SU-DHL-6 (cell line): ENCODE data around the gene DPP4.

Experiments
- H2AFZ ChIP-seq: fragments of 200-600 bp; sonication (generic); 2 replicates; pipeline ENCODE4 v1.6.1; 2014; ENCODE audit warnings: low read depth, mild to moderate bottlenecking, moderate library complexity, mixed read lengths, antibody characterized with exemption, low read length; ENCODE audit not compliant: severe bottlenecking
- H3F3A ChIP-seq: fragments of 200-600 bp; shearing (Covaris generic); 2 replicates; pipeline ENCODE4 v1.6.0; 2016; ENCODE audit warnings: antibody characterized with exemption, mild to moderate bottlenecking; ENCODE audit not compliant: insufficient read depth
- H3K27ac ChIP-seq: fragments of 200-600 bp; sonication (generic); 2 replicates; pipeline ENCODE4 v1.5.1; 2016; ENCODE audit warnings: low read depth, mild to moderate bottlenecking, low read length, moderate library complexity, mixed read lengths
- H3K27me3 ChIP-seq: fragments of 200-600 bp; sonication (generic), shearing (Covaris generic); 2 replicates; pipeline ENCODE4 v1.6.0; 2014; ENCODE audit warnings: mild to moderate bottlenecking, low read length
- H3K36me3 ChIP-seq: fragments of 200-600 bp; sonication (generic); 2 replicates; pipeline ENCODE4 v1.6.1; 2014; ENCODE audit warnings: mild to moderate bottlenecking, low read length, mixed read lengths
- H3K4me2 ChIP-seq: fragments of 300-600, 200-600 bp; shearing (Covaris generic), sonication (generic); 2 replicates; pipeline ENCODE4 v1.6.0; 2014; ENCODE audit warnings: low read length, low read depth, mild to moderate bottlenecking; ENCODE audit not compliant: poor library complexity, severe bottlenecking
- H3K4me3 ChIP-seq: fragments of 200-600 bp; sonication (generic); 2 replicates; pipeline ENCODE4 v1.5.1; 2014; ENCODE audit warnings: antibody characterized with exemption, low read length, mild to moderate bottlenecking, mixed read lengths; ENCODE audit not compliant: insufficient read depth, poor library complexity, severe bottlenecking
- H3K79me2 ChIP-seq: fragments of 200-600 bp; sonication (generic); 2 replicates; pipeline ENCODE4 v1.6.1; 2014; ENCODE audit warnings: mild to moderate bottlenecking, low read length, moderate library complexity; ENCODE audit not compliant: insufficient read depth
- H3K9ac ChIP-seq: fragments of 200-600 bp; sonication (generic); 2 replicates; pipeline ENCODE4 v1.7.0; 2014; ENCODE audit warnings: mild to moderate bottlenecking, low read length
- H3K9me2 ChIP-seq: fragments of 200-600 bp; sonication (generic); replicated peaks from 2 replicates; pipeline ENCODE4 v1.6.1; 2014; ENCODE audit warnings: low read length; ENCODE audit not compliant: insufficient read depth
- H3K9me3 ChIP-seq: fragments of 200-600 bp; sonication (generic); 2 replicates; pipeline ENCODE4 v1.6.1; 2014; ENCODE audit warnings: low read length, mixed read lengths; ENCODE audit not compliant: insufficient read depth
- H4K20me1 ChIP-seq: fragments of 200-600 bp; sonication (generic); 2 replicates; pipeline ENCODE4 v1.6.1; 2014; ENCODE audit warnings: low read depth, mild to moderate bottlenecking, antibody characterized with exemption, low read length, moderate library complexity, mixed read lengths
- EZH2phosphoT487 ChIP-seq: fragments of 200-600 bp; sonication (generic), shearing (Covaris generic); conservative IDR thresholded peaks from 2 replicates; pipeline ENCODE4 v1.6.1; 2018; ENCODE audit warnings: mild to moderate bottlenecking, antibody characterized with exemption, low read length, moderate library complexity, mixed read lengths
- TF ChIP-seq, protein P1 (sequence below): fragments of 200-600 bp; sonication (generic); IDR thresholded peaks from one replicate; pipeline ENCODE4 v1.5.1; 2017; ENCODE audit warnings: antibody characterized with exemption, mild to moderate bottlenecking, low read length, moderate library complexity; ENCODE audit not compliant: insufficient read depth, poor library complexity, severe bottlenecking

The DPP4 gene

GRCh38 chr2:162085090-162085891 lies 11.3 kb upstream of the DPP4 start:
- no peak overlapping the region for H3K27ac ChIP-seq
- H3K9me2 ChIP-seq = no peaks in the 10 kb centered on the region
- no peaks in the 10 kb centered on the region for H4K20me1 ChIP-seq
- H3K79me2 ChIP-seq = no peaks in the 10 kb centered on the region
- H3F3A ChIP-seq = no peaks in the 10 kb centered on the region
- no peak overlapping the region for H3K9ac ChIP-seq
- no peak overlapping the region for H3K4me3 ChIP-seq
- no peak overlapping the region for H2AFZ ChIP-seq
- H3K27me3 ChIP-seq = no peaks in the 10 kb centered on the region
- no peak overlapping the region for H3K4me2 ChIP-seq
- no peaks in the 10 kb centered on the region for H3K9me3 ChIP-seq
- TF ChIP-seq, protein P1, sequence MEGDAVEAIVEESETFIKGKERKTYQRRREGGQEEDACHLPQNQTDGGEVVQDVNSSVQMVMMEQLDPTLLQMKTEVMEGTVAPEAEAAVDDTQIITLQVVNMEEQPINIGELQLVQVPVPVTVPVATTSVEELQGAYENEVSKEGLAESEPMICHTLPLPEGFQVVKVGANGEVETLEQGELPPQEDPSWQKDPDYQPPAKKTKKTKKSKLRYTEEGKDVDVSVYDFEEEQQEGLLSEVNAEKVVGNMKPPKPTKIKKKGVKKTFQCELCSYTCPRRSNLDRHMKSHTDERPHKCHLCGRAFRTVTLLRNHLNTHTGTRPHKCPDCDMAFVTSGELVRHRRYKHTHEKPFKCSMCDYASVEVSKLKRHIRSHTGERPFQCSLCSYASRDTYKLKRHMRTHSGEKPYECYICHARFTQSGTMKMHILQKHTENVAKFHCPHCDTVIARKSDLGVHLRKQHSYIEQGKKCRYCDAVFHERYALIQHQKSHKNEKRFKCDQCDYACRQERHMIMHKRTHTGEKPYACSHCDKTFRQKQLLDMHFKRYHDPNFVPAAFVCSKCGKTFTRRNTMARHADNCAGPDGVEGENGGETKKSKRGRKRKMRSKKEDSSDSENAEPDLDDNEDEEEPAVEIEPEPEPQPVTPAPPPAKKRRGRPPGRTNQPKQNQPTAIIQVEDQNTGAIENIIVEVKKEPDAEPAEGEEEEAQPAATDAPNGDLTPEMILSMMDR = no peak
- TF ChIP-seq EZH2phosphoT487 = no peak
- no peaks in the 10 kb centered on the region for H3K36me3 ChIP-seq

GRCh38 chr2:162084536-162084935 lies 10.5 kb upstream of the DPP4 start:
- Histone ChIP-seq H4K20me1 (no peaks in the 10 kb centered on the region), H3K9ac (no peak overlapping the region), H3K27ac (no peak overlapping the region), H3K9me2 (no peaks in the 10 kb centered on the region), H3K27me3 (no peaks in the 10 kb centered on the region), H3K9me3 (no peaks in the 10 kb centered on the region), H3K79me2 (no peaks in the 10 kb centered on the region), H3K4me3 (no peak overlapping the region), H3K36me3 (no peaks in the 10 kb centered on the region), H3K4me2 (no peak overlapping the region), H2AFZ (no peak overlapping the region), H3F3A (no peaks in the 10 kb centered on the region)
- TF ChIP-seq EZH2phosphoT487 = no peak
- TF ChIP-seq, protein P1 = no peak

GRCh38 chr2:162082681-162083080 lies 8.7 kb upstream of the DPP4 start:
- Histone ChIP-seq H3K36me3 (no peaks in the 10 kb centered on the region), H3K9me2 (no peaks in the 10 kb centered on the region), H3K9me3 (no peaks in the 10 kb centered on the region; the same call in 1 of the 2 replicates), H3K4me3 (no peak overlapping the region), H3K79me2 (no peaks in the 10 kb centered on the region), H3K27me3 (no peaks in the 10 kb centered on the region), H4K20me1 (no peaks in the 10 kb centered on the region), H3F3A (no peaks in the 10 kb centered on the region), H3K27ac (no peak overlapping the region), H3K9ac (no peak overlapping the region), H3K4me2 (no peak overlapping the region), H2AFZ (no peak overlapping the region)
- TF ChIP-seq EZH2phosphoT487 = no peak
- TF ChIP-seq, protein P1 = no peak
